ENCODE results near the gene ACAP1. TPM values are rescaled to one million over a fixed set of nuclear protein-coding genes. Genes with fewer than 3 reads are reported as not detected.
A peak's percentile ranks its signal among the peaks of the same experiment; 100 is the strongest.

ACAP1 gene
- total RNA-seq, 1 experiment from 2014 or later: 58.6 TPM

- TF ChIP-seq CBFB (CRISPR knock-in tag; IDR thresholded peaks at IDR 0.05; ENCODE audit: low read depth) (0 out of 2 replicates have a peak, but pooled peaks have one; percentile 5), ZBTB43 (CRISPR knock-in tag; IDR thresholded peaks at IDR 0.05) (peak; percentile 78), USF2 (CRISPR knock-in tag; IDR thresholded peaks at IDR 0.05) (peak; percentile 95), NFYB (CRISPR knock-in tag; conservative IDR thresholded peaks at IDR 0.05; ENCODE audit: low read depth) (peak; percentile 74), ETV6 (CRISPR knock-in tag; IDR thresholded peaks at IDR 0.05) (no peak), ZNF263 (CRISPR knock-in tag; IDR thresholded peaks at IDR 0.05; ENCODE audit: low read depth) (0 out of 2 replicates have a peak, but pooled peaks have one; percentile 19), MAX (CRISPR knock-in tag; IDR thresholded peaks at IDR 0.05) (peak; percentile 94), ELF4 (CRISPR knock-in tag; IDR thresholded peaks at IDR 0.05; ENCODE audit: low read depth) (0 out of 2 replicates have a peak, but pooled peaks have one; percentile 40), IRF1 (CRISPR knock-in tag; IDR thresholded peaks at IDR 0.05) (no peak), ZNF232 (CRISPR knock-in tag; IDR thresholded peaks at IDR 0.05) (peak; percentile 67; the same call in 1 of the 2 replicates), FOXP4 (CRISPR knock-in tag; IDR thresholded peaks at IDR 0.05) (no peak; the same call in 1 of the 2 replicates), ZNF317 (CRISPR knock-in tag; IDR thresholded peaks at IDR 0.05; ENCODE audit: borderline replicate concordance, low read depth) (peak; percentile 47; the same call in 1 of the 2 replicates), FOXP1 (CRISPR knock-in tag; IDR thresholded peaks at IDR 0.05; ENCODE audit: borderline replicate concordance) (peak; percentile 84; the same call in 1 of the 2 replicates), SMAD3 (CRISPR knock-in tag; IDR thresholded peaks at IDR 0.05; ENCODE audit: borderline replicate concordance) (peak; percentile 86; the same call in 1 of the 2 replicates), ATF6 (CRISPR knock-in tag; IDR thresholded peaks at IDR 0.05) (no peak), AR (CRISPR knock-in tag; IDR thresholded peaks at IDR 0.05) (no peak), NFE2L1 (CRISPR knock-in tag; IDR thresholded peaks at IDR 0.05) (peak; percentile 68; the same call in 1 of the 2 replicates), ZNF281 (CRISPR knock-in tag; IDR thresholded peaks at IDR 0.05) (peak; percentile 87), FOXK1 (CRISPR knock-in tag; IDR thresholded peaks at IDR 0.05) (peak; percentile 57; the same call in 1 of the 2 replicates), GTF2I (CRISPR knock-in tag; conservative IDR thresholded peaks at IDR 0.05) (no peak)
These were observed 41.6 kb upstream of the ACAP1 start, which contains the start of gene YBX2 (continued) for GRCh38 chr17:7294614-7295153.
